K562 (cell line): ENCODE measurements around the gene ST3GAL5. TPM values are rescaled to one million over a fixed set of nuclear protein-coding genes. Genes with fewer than 3 reads are reported as not detected.
A peak's percentile ranks its signal among the peaks of the same experiment; 100 is the strongest.

Experiments
- ATAC-seq: fragments of 200-7000 bp; cut with Tn5 transposase; 3 replicates; pipeline ENCODE4 v1.9.1; 2020; ENCODE audit warnings: moderate library complexity
- BruUV-seq: library from RNA; stranded (reverse); fragments of 400-500 nt; replicated peaks from 2 replicates; lab custom pipeline; 2021; lab: Mats Ljungman, UMichigan
- CTCF ChIA-PET: fragments of 300-600 bp; formaldehyde crosslinking; extraction: SDS; loops from one replicate; lab custom pipeline; 2021; ENCODE audit warnings: low intra/inter-chr PET ratio; lab: Yijun Ruan, JAX
- POLR2A ChIA-PET: fragments of 300-600, 350-650 bp; sonication (Branson Sonifier 250); formaldehyde crosslinking; extraction: SDS; loops from one replicate; lab custom pipeline; 2021; ENCODE audit warnings: antibody characterized with exemption, inconsistent platforms; lab: Yijun Ruan, JAX
- DNase-seq, 4 experiments: peaks; one replicate each; pipeline versions ENCODE4 v3.0.0 to v3.0.0-alpha.2; 2011 to 2018; ENCODE audit warnings: low spot score in 3 of 4, mixed read lengths in 3 of 4; ENCODE audit errors: extremely low read depth in 1 of 4
- FAIRE-seq: peaks from 2 replicates; lab custom pipeline; 2011; peaks lifted over from hg19 to GRCh38; lab: Jason Lieb, UNC
- H2AFZ ChIP-seq: 2 replicates; pipeline ENCODE4 v1.6.0; 2011; ENCODE audit warnings: low read depth, low read length, control low read depth, inconsistent platforms
- H3K27ac ChIP-seq: fragments of 200-600 bp; 3 replicates; pipeline ENCODE4 v1.8.0; 2011; ENCODE audit warnings: low read depth, mild to moderate bottlenecking, control low read depth, inconsistent platforms, low read length, moderate library complexity, mixed read lengths; ENCODE audit errors: extremely low read depth
- H3K27me3 ChIP-seq, 2 experiments: fragments of 300-600 bp in 1 of 2; 2 replicates in 1 of 2; 3 replicates in 1 of 2; pipeline versions ENCODE4 v1.6.0 to v1.8.0; 2011; ENCODE audit warnings: inconsistent platforms in 2 of 2, low read length in 2 of 2, mild to moderate bottlenecking in 1 of 2, mixed read lengths in 1 of 2, moderate library complexity in 1 of 2; ENCODE audit not compliant: control insufficient read depth in 2 of 2, insufficient read depth in 2 of 2
- H3K36me3 ChIP-seq: fragments of 300-600 bp; 3 replicates; pipeline ENCODE4 v1.8.0; 2011; ENCODE audit warnings: mild to moderate bottlenecking, low read length, inconsistent platforms; ENCODE audit not compliant: control insufficient read depth, insufficient read depth
- H3K4me1 ChIP-seq, 2 experiments: fragments of 200-600 bp in 1 of 2; replicated peaks in 1 of 2; 2 replicates in 1 of 2; 3 replicates in 1 of 2; pipeline versions ENCODE4 v1.5.1 to v1.8.0; 2011; ENCODE audit warnings: inconsistent platforms in 2 of 2, low read length in 2 of 2, mild to moderate bottlenecking in 1 of 2, mixed read lengths in 1 of 2, moderate library complexity in 1 of 2; ENCODE audit not compliant: control insufficient read depth in 2 of 2, insufficient read depth in 2 of 2
- H3K4me2 ChIP-seq: 2 replicates; pipeline ENCODE4 v1.6.1; 2011; ENCODE audit warnings: low read length, control low read depth, inconsistent platforms, mixed read lengths; ENCODE audit not compliant: insufficient read depth
- H3K4me3 ChIP-seq: fragments of 200-600 bp; sonication (generic), shearing (Covaris generic); 2 replicates; pipeline ENCODE4 v1.5.1; 2016; ENCODE audit warnings: control low read depth, inconsistent platforms
- H3K79me2 ChIP-seq: fragments of 200-600 bp; 3 replicates; pipeline ENCODE4 v1.8.0; 2011; ENCODE audit warnings: low read length, inconsistent platforms; ENCODE audit not compliant: control insufficient read depth, insufficient read depth
- H3K9ac ChIP-seq, 2 experiments: 2 replicates each; pipeline versions ENCODE4 v1.6.0 to v1.6.1; 2011; ENCODE audit warnings: low read depth in 2 of 2, low read length in 2 of 2, control low read depth in 1 of 2, inconsistent platforms in 1 of 2, mild to moderate bottlenecking in 1 of 2, mixed read lengths in 1 of 2; ENCODE audit not compliant: insufficient read depth in 1 of 2
- H3K9me1 ChIP-seq: one replicate; pipeline ENCODE4 v1.6.0; 2011; ENCODE audit warnings: inconsistent platforms, mild to moderate bottlenecking, low read length, moderate library complexity; ENCODE audit not compliant: control insufficient read depth, insufficient read depth
- H3K9me3 ChIP-seq: replicated peaks from 2 replicates; pipeline ENCODE4 v1.5.1; 2011; ENCODE audit warnings: low read depth, low read length, inconsistent platforms; ENCODE audit not compliant: control insufficient read depth, insufficient read depth
- H4K20me1 ChIP-seq: replicated peaks from 2 replicates; pipeline ENCODE4 v1.6.1; 2011; ENCODE audit warnings: low read length, inconsistent platforms, mixed read lengths; ENCODE audit not compliant: control insufficient read depth, insufficient read depth
- ARID1B ChIP-seq: fragments of 450-650 bp; IDR thresholded peaks from 2 replicates; pipeline ENCODE4 v1.6.1; 2016; ENCODE audit warnings: antibody characterized with exemption, mild to moderate bottlenecking, inconsistent platforms
- CBFA2T2 ChIP-seq: fragments of 450-650 bp; conservative IDR thresholded peaks from 2 replicates; pipeline ENCODE4 v1.6.1; 2017; ENCODE audit warnings: mild to moderate bottlenecking
- CBFA2T3 ChIP-seq: fragments of 450-650 bp; IDR thresholded peaks from 2 replicates; pipeline ENCODE4 v1.6.1; 2017
- CGGBP1 ChIP-seq: fragments of 250-450 bp; sonication (Bioruptor Pico); IDR thresholded peaks from 2 replicates; pipeline ENCODE4 v1.9.0; 2021; ENCODE audit warnings: mild to moderate bottlenecking
- CTBP1 ChIP-seq: fragments of 450-650 bp; IDR thresholded peaks from 2 replicates; pipeline ENCODE4 v1.6.1; 2016; ENCODE audit warnings: borderline replicate concordance
- DPF2 ChIP-seq: fragments of 450-650 bp; IDR thresholded peaks from 2 replicates; pipeline ENCODE4 v1.6.1; 2016
- EGR1 ChIP-seq: fragments of 450-650 bp; conservative IDR thresholded peaks from 2 replicates; pipeline ENCODE4 v1.6.1; 2017; ENCODE audit warnings: mild to moderate bottlenecking
- EHMT2 ChIP-seq: fragments of 450-650 bp; IDR thresholded peaks from 2 replicates; pipeline ENCODE4 v1.6.1; 2018; ENCODE audit warnings: antibody characterized with exemption
- EP300 ChIP-seq: IDR thresholded peaks from 2 replicates; pipeline ENCODE4 v1.6.1; 2012; ENCODE audit warnings: low read length, improper control_type of control experiment
- HMGXB4 ChIP-seq: sonication (generic); formaldehyde crosslinking; IDR thresholded peaks from 2 replicates; pipeline ENCODE4 v1.8.1; 2023; ENCODE audit warnings: mild to moderate bottlenecking, missing genetic modification reagents
- JUND ChIP-seq, 2 experiments: IDR thresholded peaks; 2 replicates in 1 of 2; 3 replicates in 1 of 2; pipeline ENCODE4 v1.6.1; 2011; ENCODE audit warnings: borderline replicate concordance in 2 of 2, low read depth in 2 of 2, low read length in 2 of 2, improper control_type of control experiment in 1 of 2, missing biosample characterization in 1 of 2, missing genetic modification characterization in 1 of 2, missing genetic modification reagents in 1 of 2
- KDM1A ChIP-seq, 2 experiments: fragments of 450-650 bp; IDR thresholded peaks; 2 replicates each; pipeline ENCODE4 v1.6.1; 2016; ENCODE audit warnings: mild to moderate bottlenecking in 2 of 2
- PHF21A ChIP-seq: fragments of 450-650 bp; IDR thresholded peaks from 2 replicates; pipeline ENCODE4 v1.6.1; 2017; ENCODE audit warnings: low read depth, borderline replicate concordance
- PKNOX1 ChIP-seq: fragments of 450-650 bp; IDR thresholded peaks from 2 replicates; pipeline ENCODE4 v1.6.1; 2016
- RCOR1 ChIP-seq, 2 experiments: IDR thresholded peaks; 2 replicates each; pipeline ENCODE4 v1.6.1; 2012; ENCODE audit warnings: low read depth in 2 of 2, low read length in 2 of 2, borderline replicate concordance in 1 of 2, improper control_type of control experiment in 1 of 2
- SMARCA4 ChIP-seq: fragments of 450-650 bp; IDR thresholded peaks from 2 replicates; pipeline ENCODE4 v1.6.1; 2016
- SMARCE1 ChIP-seq: fragments of 450-650 bp; IDR thresholded peaks from 2 replicates; pipeline ENCODE4 v1.7.1; 2016; ENCODE audit warnings: mild to moderate bottlenecking
- ZNF431 ChIP-seq: sonication (generic); formaldehyde crosslinking; IDR thresholded peaks from 2 replicates; pipeline ENCODE4 v1.8.0; 2022; ENCODE audit warnings: mild to moderate bottlenecking, missing genetic modification reagents
- ZNF696 ChIP-seq: fragments of 250-450 bp; sonication (Bioruptor Pico); conservative IDR thresholded peaks from 2 replicates; pipeline ENCODE4 v1.4.0; 2020; ENCODE audit warnings: mild to moderate bottlenecking, moderate library complexity
- WGBS: fragments of 100-300 bp; shearing (Covaris generic); methylation state at CpG from one replicate; pipeline ENCODE4 v1.1.6; 2016; ENCODE audit warnings: low coverage, mixed read lengths; ENCODE audit not compliant: insufficient coverage; ENCODE audit errors: missing lambda C conversion rate; 5-methylcytosine and 5-hydroxymethylcytosine counted together
- in situ Hi-C: fragments of 300-500 bp; cut with MboI; formaldehyde crosslinking; loops from 4 replicates; pipeline ENCODE4 v1.15.0; 2018; ENCODE audit warnings: inconsistent platforms, mixed read lengths
- intact Hi-C: fragments of 100-400 bp; cut with micrococcal nuclease; formaldehyde crosslinking; loops from 2 replicates; pipeline ENCODE4 v1.14.2; 2022
- polyA plus RNA-seq, 8 experiments: library from polyadenylated mRNA; depleted of rRNA in 4 of 8; stranded (reverse) in 5 of 8; unstranded in 3 of 8; fragments of >200 nt; fragmentation: Nextera tagmentation in 2 of 8; fragmentation: Illumina TruSeq in 1 of 8; extraction: Ambion mirVana in 2 of 8; extraction: Trizol in 1 of 8; gene quantifications; 2 replicates each; pipeline versions ENCODE4 v1.2.1 to v1.2.3, GENCODE V29; 2011 to 2014; ENCODE audit warnings: inconsistent platforms in 1 of 8, missing spikeins in 1 of 8
- total RNA-seq, 7 experiments: library from RNA; depleted of rRNA in 6 of 7; stranded (reverse); fragments of >200 nt in 6 of 7; fragmentation: Illumina TruSeq in 2 of 7; extraction: Trizol in 2 of 7; gene quantifications; 2 replicates each; pipeline versions ENCODE4 v1.2.1 to v1.2.3, GENCODE V29; 2011 to 2021; ENCODE audit warnings: low replicate concordance in 1 of 7

Gene ST3GAL5
- total and polyA plus RNA-seq, 9 of the 15 experiments (the other 6 are each of a cell fraction or from before 2014, with no cell fraction given) = 1.6 to 10.0 (median 4.2) TPM

GRCh38 chr2:85935746-85936208 lies 47.0 kb upstream of the ST3GAL5 start:
- in situ Hi-C loops (no loop called here), intact Hi-C loops (loop anchor here (2.0 kb wide), 3 partner anchors 17 to 65 kb away; partner anchors contain the start of gene ST3GAL5)
- Histone ChIP-seq H2AFZ (no peak overlapping the region), H3K9me3 (no peaks in the 10 kb centered on the region; the same call in 1 of the 2 replicates), H3K4me1 (peaks cover 8 to 17% of the 10 kb centered on the region in 2 experiments; a peak in 4 of 5 replicates), H3K27me3 (no peaks in the 10 kb centered on the region), H3K4me3 (no peak overlapping the region), H3K27ac (no peak overlapping the region), H3K4me2 (no peak overlapping the region), H4K20me1 (no peaks in the 10 kb centered on the region), H3K9ac (no peak overlapping the region), H3K36me3 (no peaks in the 10 kb centered on the region), H3K79me2 (no peaks in the 10 kb centered on the region), H3K9me1 (no peaks in the 10 kb centered on the region)
- WGBS = 19% methylated on average over 3 of the region's 3 CpGs
- BruUV-seq = no TSS peak
- FAIRE-seq = peak; percentile 85
- POLR2A ChIA-PET = interaction anchor here (0.6 to 1.5 kb wide), 2 partner anchors 10 to 14 kb away, joined by 3 to 4 read pairs; no protein-coding TSS in a partner anchor
- DNase-seq = peak in 1 of 4 experiments; percentile 53
- CTCF ChIA-PET = no interaction called here
- ATAC-seq = no peak
- no peak for TF ChIP-seq HMGXB4 (CRISPR knock-in tag)
- TF ChIP-seq KDM1A (IDR thresholded peaks at IDR 0.05) = peak; percentile 77 to 80
- TF ChIP-seq PHF21A = peak; percentile 83
- TF ChIP-seq ARID1B = peak; percentile 62
- TF ChIP-seq CBFA2T3 = peak; percentile 82
- peak; percentile 61 for TF ChIP-seq CBFA2T2
- peak; percentile 62 for TF ChIP-seq DPF2
- TF ChIP-seq CGGBP1 (CRISPR knock-in tag) = no peak
- peak; percentile 37; the same call in 1 of the 2 replicates for TF ChIP-seq CTBP1
- no peak for TF ChIP-seq ZNF431 (CRISPR knock-in tag)
- peak; percentile 32 for TF ChIP-seq EGR1
- no peak for TF ChIP-seq ZNF696
- TF ChIP-seq SMARCA4 = peak; percentile 56; the same call in 1 of the 2 replicates
- peak; percentile 28; the same call in 1 of the 2 replicates for TF ChIP-seq JUND (IDR thresholded peaks at IDR 0.05; ENCODE audit: borderline replicate concordance, low read depth, low read length)
- no peak for TF ChIP-seq JUND (tag; IDR thresholded peaks at IDR 0.05; ENCODE audit: borderline replicate concordance, low read depth, low read length)
- no peak for TF ChIP-seq EHMT2
- peak; percentile 16; the same call in 1 of the 2 replicates for TF ChIP-seq EP300
- peak; percentile 66 for TF ChIP-seq PKNOX1
- peak in 1 of 2 experiments; percentile 39; a peak in 1 of 4 replicates for TF ChIP-seq RCOR1 (IDR thresholded peaks at IDR 0.05; ENCODE audit: borderline replicate concordance in 1 of 2, low read depth in 2 of 2, low read length in 2 of 2)
- peak; percentile 47; the same call in 1 of the 2 replicates for TF ChIP-seq SMARCE1
